Activated CD4-positive, alpha-beta T cell treated with anti-CD3 and anti-CD28 coated beads, Interleukin-2, amount 50 U/mL, for 1 hour (primary cell): ENCODE results near the gene LAMA4.

Experiments used
- DNase-seq: peaks from one replicate; pipeline ENCODE4 v3.0.0-alpha.2; 2020

Gene LAMA4

GRCh38 chr6:112180095-112180820 is 74.1 kb downstream of the LAMA4 start:
- no peak for DNase-seq

GRCh38 chr6:112179631-112180030 is 74.7 kb downstream of the LAMA4 start:
- DNase-seq: no peak

- no peak for DNase-seq
These were observed 75.5 kb downstream of the LAMA4 start for GRCh38 chr6:112178846-112179245.

GRCh38 chr6:112177092-112177491 is 77.3 kb downstream of the LAMA4 start:
- DNase-seq: no peak

DNA sequence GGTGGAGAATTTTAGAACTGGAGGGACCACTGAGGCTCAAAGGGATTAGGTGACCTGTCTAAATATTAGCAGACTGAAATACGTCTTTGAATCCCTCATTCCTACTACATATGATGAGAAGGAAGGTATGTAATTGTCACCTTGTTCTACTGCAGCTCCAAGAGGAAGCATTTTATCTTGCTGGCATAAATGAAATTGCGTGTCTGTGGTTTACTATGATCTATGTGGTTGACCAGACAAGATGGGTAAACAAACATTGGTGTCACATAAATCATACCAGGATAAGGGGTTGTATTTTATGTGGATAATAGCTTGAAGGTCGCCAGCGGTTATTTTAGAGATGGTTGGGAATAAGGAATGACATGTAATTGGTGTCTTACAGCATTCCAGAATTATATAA is 78.2 kb downstream of the LAMA4 start:
- DNase-seq: no peak

DNA sequence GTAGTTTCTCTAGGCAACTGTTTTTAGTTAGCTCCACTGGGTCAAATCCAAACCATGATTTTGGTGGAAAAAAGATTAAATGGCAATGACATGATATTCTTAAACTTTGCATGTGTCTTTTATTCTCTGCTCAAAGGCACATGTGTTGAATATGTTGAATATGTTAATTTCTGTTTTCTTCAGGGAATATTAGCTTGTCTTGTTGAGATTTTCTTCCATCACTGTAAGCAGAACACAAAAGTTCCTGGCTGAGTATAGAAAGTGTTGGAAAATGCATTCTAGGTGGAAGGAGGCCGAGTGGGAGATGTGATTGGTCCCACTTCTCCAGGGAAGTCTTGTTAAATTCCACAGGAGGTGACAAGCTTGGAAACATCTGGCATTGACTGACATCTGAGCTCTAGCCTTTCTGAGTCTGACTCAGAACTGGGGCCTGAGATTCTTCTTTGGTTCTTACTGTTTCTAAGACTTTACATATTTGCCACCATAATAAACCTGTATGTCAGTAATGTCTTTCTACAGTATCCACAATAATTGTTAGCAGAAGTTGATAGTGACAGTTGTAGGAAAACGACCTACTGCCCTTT is 81.1 kb downstream of the LAMA4 start:
- no peak for DNase-seq

DNA sequence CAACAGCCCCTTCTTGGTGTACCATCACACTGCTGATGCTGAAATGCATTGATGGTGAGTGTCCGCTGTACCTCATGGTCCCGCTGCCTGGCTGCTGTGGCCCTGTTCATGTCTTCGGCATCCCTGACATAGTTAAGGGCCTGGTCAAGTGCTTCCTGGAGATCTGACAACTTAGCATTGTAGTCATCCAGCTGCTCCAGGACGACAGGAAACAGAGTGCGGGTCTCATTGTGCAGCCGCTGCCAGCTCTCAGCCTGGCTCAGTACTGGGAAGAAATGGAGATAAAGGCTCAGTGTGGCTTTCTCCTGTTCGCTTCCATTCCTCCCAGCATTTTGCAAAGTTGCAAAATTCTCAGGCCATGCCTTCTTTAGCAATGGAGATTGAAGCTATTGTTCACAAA is 81.8 kb downstream of the LAMA4 start:
- no peak for DNase-seq

- no peak for DNase-seq
These were observed 84.8 kb downstream of the LAMA4 start for GRCh38 chr6:112169541-112169940.

GRCh38 chr6:112163295-112164257 is 90.8 kb downstream of the LAMA4 start:
- peak; percentile 76 for DNase-seq

DNA sequence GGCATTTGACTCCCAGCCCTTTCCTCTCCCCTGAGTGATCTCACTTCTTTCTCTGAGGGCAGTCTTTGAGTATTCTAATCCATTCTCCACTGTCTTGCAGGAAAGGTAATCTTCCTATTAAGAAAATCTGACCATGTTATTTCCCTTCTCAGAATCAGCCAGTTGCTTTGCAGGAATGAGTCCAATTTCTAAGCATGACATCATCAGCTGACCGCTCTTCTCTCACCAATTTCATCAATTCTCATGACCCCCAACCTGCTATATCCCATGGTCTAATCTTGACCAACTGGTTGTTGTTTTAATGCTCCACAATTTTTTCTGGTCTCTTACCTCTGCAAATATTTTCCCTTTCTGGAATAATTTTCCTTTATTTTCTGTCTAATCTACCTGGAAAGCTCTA is 93.6 kb downstream of the LAMA4 start:
- DNase-seq: no peak

DNA sequence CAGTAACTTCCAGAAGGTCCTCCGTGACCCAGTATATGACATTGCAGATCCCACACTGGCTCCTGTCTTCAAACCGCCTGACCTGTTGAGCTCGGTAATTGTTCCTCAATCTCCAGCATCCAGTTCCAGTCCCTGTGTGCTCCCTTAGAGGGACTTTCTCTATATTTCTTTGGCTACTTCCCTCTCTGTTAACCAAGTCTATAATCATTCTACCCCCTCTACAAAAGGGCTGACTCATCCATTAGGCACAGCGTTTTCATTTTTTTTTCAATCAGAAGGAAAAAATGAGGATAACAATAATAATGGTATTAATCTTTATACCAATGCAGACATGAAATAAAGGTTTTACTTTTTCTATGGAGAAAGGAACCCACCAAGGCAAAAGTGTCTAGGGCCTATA is 97.7 kb downstream of the LAMA4 start:
- DNase-seq: no peak

- no peak for DNase-seq
These were observed 98.5 kb downstream of the LAMA4 start for GRCh38 chr6:112155886-112156285.

- no peak for DNase-seq
These were observed 99.7 kb downstream of the LAMA4 start for GRCh38 chr6:112154711-112155110.

DNA sequence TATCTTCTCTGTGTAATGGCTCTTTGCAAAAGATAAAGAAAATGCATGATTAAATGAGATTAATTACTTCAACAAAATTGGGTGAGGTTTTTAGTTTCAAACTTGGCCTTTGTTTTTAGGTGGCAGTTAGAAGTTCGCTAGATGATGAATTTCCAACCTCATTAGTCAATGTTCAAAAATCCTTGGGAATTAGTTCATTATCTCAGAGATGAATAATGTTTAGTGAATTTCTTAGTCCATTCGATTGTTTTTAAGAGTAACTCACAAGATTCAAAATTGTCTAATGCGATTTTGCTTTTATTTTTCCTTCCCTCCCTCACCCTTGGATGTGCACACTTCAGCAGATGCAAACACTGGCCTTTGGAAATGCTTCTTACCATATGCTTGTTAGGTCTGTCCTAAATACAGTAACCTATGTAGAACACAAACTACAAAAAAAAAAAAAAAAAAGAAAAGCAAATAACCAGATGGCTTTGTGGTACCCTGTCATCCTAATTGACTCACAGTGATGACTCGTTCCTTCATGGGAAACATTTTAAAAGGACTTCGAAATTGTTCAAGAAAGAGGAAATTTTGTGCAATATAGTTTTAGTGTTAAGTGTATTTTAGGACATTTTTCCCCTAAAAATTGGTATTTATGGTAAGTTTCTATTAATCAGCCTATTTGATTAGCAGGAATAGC is 100.3 kb downstream of the LAMA4 start:
- no peak for DNase-seq

DNA sequence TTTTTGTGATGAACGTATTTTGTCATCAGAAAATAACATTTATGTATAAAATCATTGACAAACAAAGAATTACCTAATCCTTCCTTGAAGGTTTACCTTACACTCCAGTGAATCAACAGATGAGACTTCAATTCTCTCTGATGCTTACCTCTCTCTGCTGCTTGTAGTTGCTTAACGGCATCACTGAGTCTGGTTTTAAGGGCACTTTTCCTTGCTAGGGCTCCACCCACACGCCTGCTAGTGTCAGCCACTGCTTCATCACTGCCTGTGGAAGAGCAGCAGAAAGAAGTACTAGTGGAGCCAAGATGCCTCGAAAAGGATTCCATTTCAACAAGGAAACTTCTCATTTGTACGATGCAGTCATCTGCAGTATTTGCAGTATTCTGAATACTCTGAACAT is 104.0 kb downstream of the LAMA4 start:
- no peak for DNase-seq

DNA sequence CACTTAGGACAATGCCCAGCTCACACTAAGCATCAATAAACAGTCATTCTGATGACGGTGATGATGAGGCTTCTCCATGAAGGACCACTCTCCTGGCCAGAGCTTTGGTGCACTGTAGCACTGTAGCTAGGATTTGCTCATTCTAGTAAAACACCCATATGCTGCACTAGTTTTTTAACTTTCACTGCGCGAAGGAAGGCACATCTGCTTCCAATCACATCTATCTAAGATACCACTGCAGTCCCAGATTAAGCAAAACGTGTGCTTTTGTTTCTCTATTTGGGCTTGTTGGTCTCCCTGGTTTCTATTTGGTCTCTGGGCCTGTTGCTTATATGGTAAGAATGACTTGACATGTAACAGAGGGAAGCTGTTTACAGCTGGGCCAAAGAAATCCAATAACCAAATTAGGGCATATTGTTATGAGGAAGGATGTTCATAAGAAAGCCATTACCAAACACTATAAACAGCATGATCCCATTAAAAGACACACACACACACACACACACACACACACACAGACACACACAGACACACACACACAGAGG is 104.6 kb downstream of the LAMA4 start:
- DNase-seq: no peak

GRCh38 chr6:112149236-112149635 is 105.1 kb downstream of the LAMA4 start:
- no peak for DNase-seq

- DNase-seq: no peak
These were observed 106.3 kb downstream of the LAMA4 start for GRCh38 chr6:112148103-112148502.

DNA sequence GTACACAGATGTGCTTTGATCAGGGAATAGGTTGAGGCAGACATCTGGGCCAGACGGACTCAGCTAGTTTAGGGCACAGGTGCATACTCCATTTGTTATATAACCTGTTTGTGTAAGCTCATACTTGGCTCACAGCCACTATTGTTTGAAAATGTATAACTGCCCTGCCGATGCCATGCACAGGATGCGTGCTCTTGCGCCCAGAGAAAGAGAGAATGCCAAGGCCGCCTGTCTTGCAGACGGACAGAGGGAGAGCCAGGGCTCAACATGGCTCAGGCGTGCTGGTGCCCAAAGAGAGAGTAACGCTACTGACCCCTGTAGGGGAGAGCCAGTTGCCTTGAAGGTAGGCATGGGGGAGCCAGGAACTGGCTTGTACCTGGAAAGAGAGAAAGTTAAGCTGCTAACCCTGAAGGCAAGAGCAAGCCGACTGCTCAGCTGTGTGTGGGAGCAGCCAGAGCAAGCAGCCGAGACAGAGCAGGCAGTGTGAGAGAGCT is 109.2 kb downstream of the LAMA4 start:
- no peak for DNase-seq

- no peak for DNase-seq
These were observed 110.0 kb downstream of the LAMA4 start for GRCh38 chr6:112144145-112144926.

DNA sequence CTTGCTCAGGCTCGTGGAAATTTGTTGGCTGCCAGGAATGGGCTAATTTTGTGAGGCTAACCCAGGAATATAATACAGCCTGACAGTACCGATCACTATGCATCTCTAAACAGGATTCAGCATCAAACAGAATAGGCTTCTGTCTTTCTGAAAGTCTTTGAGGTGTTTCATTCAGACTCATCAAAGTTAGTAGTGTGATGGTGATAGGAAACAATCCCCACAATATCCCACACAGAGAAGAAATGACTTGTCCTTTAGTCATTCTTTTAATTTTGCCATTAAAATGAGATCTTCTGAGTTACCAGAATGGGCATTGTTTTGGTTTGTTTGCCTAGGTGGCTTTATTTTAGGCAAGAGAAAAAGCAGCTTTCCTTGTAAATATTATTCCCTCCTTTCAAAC is 112.7 kb downstream of the LAMA4 start:
- DNase-seq: no peak

GRCh38 chr6:112139052-112139451 is 115.3 kb downstream of the LAMA4 start:
- no peak for DNase-seq
